ENCODE results near the gene CFAP210. TPM values are rescaled to one million over a fixed set of nuclear protein-coding genes. Genes with fewer than 3 reads are reported as not detected.

Gene CFAP210
- total RNA-seq, 1 donor, result 0.09 TPM

DNA sequence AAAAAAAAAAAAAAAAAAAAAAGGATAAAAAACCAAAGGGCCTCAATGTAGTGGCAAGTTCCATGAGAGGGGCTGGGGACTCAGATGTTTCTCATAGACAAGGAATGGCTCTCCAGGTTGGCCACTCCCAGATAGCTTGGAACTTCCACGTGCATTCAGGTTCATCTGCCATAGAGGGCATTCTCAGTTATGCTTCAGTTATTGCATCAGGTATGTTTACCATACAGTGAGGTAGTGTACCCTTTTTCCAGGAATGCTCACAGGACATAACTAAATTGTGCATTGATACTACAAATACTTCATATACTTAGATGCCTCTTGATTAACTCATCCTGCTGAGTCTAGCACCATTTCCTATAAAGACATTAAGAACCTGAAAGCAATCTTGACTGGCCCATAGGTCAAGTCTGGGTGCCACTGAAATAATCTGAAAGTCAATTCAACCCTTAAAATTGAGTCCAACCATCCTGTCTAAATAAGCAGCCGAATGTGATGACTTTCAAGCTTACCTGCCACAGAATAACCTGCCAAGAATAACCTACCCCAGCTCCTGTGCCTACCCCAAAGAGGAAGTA lies 24.8 kb upstream of the CFAP210 start:
- TF ChIP-seq, protein P1, sequence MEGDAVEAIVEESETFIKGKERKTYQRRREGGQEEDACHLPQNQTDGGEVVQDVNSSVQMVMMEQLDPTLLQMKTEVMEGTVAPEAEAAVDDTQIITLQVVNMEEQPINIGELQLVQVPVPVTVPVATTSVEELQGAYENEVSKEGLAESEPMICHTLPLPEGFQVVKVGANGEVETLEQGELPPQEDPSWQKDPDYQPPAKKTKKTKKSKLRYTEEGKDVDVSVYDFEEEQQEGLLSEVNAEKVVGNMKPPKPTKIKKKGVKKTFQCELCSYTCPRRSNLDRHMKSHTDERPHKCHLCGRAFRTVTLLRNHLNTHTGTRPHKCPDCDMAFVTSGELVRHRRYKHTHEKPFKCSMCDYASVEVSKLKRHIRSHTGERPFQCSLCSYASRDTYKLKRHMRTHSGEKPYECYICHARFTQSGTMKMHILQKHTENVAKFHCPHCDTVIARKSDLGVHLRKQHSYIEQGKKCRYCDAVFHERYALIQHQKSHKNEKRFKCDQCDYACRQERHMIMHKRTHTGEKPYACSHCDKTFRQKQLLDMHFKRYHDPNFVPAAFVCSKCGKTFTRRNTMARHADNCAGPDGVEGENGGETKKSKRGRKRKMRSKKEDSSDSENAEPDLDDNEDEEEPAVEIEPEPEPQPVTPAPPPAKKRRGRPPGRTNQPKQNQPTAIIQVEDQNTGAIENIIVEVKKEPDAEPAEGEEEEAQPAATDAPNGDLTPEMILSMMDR (IDR thresholded peaks at IDR 0.05; ENCODE audit: insufficient read depth, low read length), result no peak
- no peak overlapping the region for H3K4me3 ChIP-seq (ENCODE audit: low read depth, low read length)
- no peak for DNase-seq (ENCODE audit: low read depth)

- H3K4me3 ChIP-seq (ENCODE audit: low read depth, low read length), result no peak overlapping the region
- TF ChIP-seq, protein P1 (IDR thresholded peaks at IDR 0.05; ENCODE audit: insufficient read depth, low read length), result no peak
- DNase-seq (ENCODE audit: low read depth), result no peak
Observed at GRCh38 chr2:169717691-169718063, 23.5 kb upstream of the CFAP210 start.

- no peak overlapping the region for H3K4me3 ChIP-seq (ENCODE audit: low read depth, low read length)
- TF ChIP-seq, protein P1 (IDR thresholded peaks at IDR 0.05; ENCODE audit: insufficient read depth, low read length), result no peak
- peak; percentile 15 for DNase-seq (ENCODE audit: low read depth)
Observed at GRCh38 chr2:169716938-169717690, 22.9 kb upstream of the CFAP210 start.

DNA sequence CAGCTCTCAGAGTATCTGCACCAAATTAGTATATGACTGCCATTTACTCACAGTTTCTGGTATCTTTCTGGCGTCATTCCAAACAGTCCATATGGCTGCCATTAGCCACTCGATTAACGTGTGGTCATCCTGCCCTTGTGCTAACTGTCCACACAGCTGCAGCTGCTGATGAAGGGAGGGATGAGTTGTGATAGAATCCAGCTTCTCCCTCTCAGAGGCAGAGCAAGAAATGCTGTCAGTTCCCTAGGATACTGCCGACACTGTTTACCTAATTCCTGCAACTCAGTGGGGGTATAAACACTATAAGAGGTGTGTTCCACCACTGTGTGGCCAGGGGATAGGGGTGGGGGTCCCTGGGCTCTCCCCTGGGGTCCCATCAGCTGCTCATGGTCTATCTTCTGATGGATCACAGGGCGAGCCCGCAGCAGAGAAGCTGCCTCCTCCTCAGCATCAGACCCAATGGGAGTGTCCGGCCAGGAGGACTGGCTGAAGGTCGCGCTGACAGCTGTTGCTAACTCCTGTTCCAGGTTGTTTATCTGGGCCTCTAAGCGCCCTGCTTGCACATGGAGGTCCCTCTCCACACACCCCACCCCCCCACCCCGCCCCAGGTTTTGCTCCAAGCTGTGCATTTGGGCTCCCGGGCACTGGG lies 22.2 kb upstream of the CFAP210 start:
- H3K4me3 ChIP-seq (ENCODE audit: low read depth, low read length), result no peak overlapping the region
- TF ChIP-seq, protein P1 (IDR thresholded peaks at IDR 0.05; ENCODE audit: insufficient read depth, low read length), result no peak

DNA sequence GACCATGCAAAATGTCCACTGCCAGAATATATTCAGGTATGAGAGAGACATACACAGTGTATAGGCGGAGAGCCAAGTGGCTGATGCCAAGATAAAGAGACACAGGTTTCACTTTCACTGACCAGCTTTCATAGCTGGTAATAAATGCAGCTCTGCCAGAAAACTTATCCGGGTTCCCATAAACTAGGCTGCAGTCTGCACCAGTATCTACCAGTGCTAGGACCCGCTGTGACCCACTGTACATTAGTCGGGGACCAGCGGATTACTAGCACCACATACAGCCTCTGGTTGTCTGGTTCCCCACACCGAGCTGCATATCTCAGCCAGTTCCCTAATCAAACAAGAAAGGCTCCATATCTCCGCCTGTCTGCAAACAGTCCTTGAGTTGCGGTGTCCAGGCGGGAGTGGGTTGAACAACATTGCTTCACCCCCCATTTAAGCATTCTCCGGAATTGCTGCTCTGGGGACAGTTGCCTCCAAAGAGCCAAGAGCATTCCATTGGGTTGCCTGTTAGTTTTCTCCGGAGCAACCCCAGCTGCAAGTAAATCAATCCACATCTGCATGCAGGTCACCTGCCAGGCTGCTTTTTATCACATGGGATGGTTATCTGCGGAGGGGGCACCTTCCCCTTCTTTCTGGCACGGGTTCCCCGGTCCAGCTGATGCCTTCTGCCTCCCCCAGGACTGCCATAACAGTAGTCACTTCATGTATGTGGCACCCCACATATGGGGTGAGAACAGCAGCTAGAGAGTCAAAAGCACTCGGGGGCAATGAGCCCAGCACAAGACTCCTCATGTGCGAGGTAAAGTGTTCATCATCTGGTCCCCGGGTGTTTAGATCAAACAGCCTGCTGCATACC lies 21.4 kb upstream of the CFAP210 start:
- DNase-seq (ENCODE audit: low read depth), result peak; percentile 46
- TF ChIP-seq, protein P1 (IDR thresholded peaks at IDR 0.05; ENCODE audit: insufficient read depth, low read length), result no peak
- H3K4me3 ChIP-seq (ENCODE audit: low read depth, low read length), result peak overlapping the region; percentile 53

More for the DNA sequence above, 22.2 kb upstream of the CFAP210 start:
- DNase-seq (ENCODE audit: low read depth), result peak; percentile 53

GRCh38 chr2:169714699-169715098 lies 20.5 kb upstream of the CFAP210 start:
- TF ChIP-seq, protein P1 (IDR thresholded peaks at IDR 0.05; ENCODE audit: insufficient read depth, low read length), result no peak
- no peak for DNase-seq (ENCODE audit: low read depth)
- H3K4me3 ChIP-seq (ENCODE audit: low read depth, low read length), result no peak overlapping the region
